Activated naive CD8-positive, alpha-beta T cell treated with anti-CD3 and anti-CD28 coated beads, Interleukin-2, amount 50 U/mL, for 24 hours (primary cell): Measurements from ENCODE around the gene CEACAM1.

Experiments used
- ATAC-seq: fragments of 150-1000 bp; cut with Tn5 transposase; one replicate; pipeline ENCODE4 v1.10.0; 2021
- DNase-seq: peaks from one replicate; pipeline ENCODE4 v3.0.0; 2021
- H3K27ac Mint-ChIP-seq: one replicate; pipeline ENCODE4 v1.8.0; 2021; ENCODE audit warnings: mild to moderate bottlenecking, mixed read lengths
- H3K27me3 Mint-ChIP-seq: one replicate; pipeline ENCODE4 v1.8.0; 2021; ENCODE audit warnings: mixed read lengths
- H3K36me3 Mint-ChIP-seq: one replicate; pipeline ENCODE4 v1.8.0; 2021; ENCODE audit warnings: low read depth, mixed read lengths
- H3K4me1 Mint-ChIP-seq: one replicate; pipeline ENCODE4 v1.8.0; 2021; ENCODE audit warnings: mixed read lengths
- H3K4me3 Mint-ChIP-seq: one replicate; pipeline ENCODE4 v1.8.0; 2021; ENCODE audit warnings: mild to moderate bottlenecking, moderate library complexity, mixed read lengths
- H3K9me3 Mint-ChIP-seq: one replicate; pipeline ENCODE4 v1.8.0; 2021; ENCODE audit warnings: mixed read lengths

Gene CEACAM1

DNA sequence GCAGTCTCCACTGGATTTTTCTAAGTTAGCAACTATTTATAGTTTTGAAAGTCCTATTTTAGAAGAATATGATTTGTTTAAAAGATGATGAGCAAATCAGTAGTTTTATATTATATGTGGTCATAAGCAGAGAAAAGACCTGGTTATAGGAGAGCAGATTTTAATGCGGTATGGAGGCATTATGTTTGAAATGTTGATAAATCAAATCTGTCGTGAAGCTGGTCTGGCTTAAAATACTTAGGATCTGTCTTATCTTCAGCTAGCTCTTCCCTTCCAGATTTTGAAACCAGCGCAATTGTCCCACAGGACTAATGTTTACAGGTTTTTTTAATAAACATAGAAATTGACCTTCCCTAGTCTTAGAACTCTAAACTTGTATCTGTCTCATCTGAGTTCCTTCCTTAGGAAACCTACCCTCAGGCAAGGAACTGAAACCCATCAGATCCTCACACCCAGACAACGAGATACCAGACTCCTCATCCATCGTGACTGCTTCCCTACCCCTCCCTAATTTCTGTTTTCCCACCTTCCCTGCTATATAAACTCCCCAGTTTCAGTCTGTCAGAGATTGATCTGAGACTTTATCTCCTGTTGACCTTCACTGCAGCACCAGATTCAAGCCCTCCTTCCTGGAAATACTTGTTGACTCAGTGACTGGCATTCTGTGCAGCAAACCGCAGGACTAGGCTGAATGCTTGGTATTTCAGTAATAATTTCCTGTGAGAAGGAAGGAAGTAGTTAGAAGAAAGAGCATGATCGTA, 47.8 kb downstream of the CEACAM1 start:
- H3K4me3 Mint-ChIP-seq = no peak overlapping the region
- peak; percentile 20 for DNase-seq
- ATAC-seq = peak; percentile 77
- H3K27me3 Mint-ChIP-seq = no peaks in the 10 kb centered on the region
- H3K4me1 Mint-ChIP-seq = peaks cover 19% of the 10 kb centered on the region
- peak overlapping the region; percentile 63 for H3K27ac Mint-ChIP-seq
- no peaks in the 10 kb centered on the region for H3K9me3 Mint-ChIP-seq
- no peaks in the 10 kb centered on the region for H3K36me3 Mint-ChIP-seq

DNA sequence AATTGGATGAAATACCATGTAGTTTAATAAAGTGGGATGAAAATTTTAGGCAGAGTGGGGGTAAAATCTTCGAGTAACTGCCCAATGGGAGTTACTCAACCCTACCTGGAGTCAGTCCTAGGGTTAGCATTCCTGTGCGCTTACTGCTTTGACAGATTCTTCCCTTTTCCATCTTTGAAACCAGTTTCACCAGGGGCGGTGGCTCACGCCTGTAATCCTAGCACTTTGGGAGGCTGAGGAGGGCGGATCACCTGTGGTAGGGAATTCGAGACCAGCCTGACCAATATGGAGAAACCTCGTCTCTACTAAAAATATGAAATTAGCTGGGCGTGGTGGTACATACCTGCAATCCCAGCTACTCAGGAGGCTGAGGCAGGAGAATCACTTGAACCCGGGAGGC, 48.5 kb downstream of the CEACAM1 start:
- Mint-ChIP-seq H3K9me3 (no peaks in the 10 kb centered on the region), H3K27ac (no peak overlapping the region)

DNA sequence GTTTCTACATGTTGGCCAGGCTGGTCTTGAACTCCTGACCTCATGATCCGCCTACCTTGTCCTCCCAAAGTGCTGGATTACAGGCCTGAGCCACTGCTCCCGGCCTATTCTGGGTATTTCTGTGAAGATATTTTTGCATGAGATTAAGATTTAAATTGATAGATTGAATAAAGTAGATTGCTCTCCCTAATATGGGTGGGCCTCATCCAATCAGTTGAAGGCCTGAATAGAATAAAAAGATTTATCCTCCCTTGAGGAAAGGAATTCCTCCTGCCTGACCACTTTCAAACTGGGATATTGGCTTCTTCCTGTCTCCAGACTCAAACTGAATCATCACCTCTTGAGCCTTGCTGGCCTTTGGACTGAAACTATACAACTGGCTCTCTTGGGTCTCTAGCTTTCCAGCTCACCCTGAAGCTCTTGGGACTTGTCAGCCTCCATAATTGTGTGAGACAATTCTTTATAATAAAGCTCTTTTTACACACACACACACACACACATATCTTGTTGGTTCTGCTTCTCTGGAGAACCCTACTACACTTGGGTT, 49.4 kb downstream of the CEACAM1 start:
- H3K4me1 Mint-ChIP-seq = peaks cover 19% of the 10 kb centered on the region
- no peak for ATAC-seq
- no peak for DNase-seq
- no peaks in the 10 kb centered on the region for H3K36me3 Mint-ChIP-seq
- H3K4me3 Mint-ChIP-seq = no peak overlapping the region
- H3K27me3 Mint-ChIP-seq = no peaks in the 10 kb centered on the region
- no peak overlapping the region for H3K27ac Mint-ChIP-seq
- no peaks in the 10 kb centered on the region for H3K9me3 Mint-ChIP-seq

More for the DNA sequence above, 48.5 kb downstream of the CEACAM1 start:
- Mint-ChIP-seq H3K4me1 (peaks cover 19% of the 10 kb centered on the region), H3K36me3 (no peaks in the 10 kb centered on the region), H3K27me3 (no peaks in the 10 kb centered on the region), H3K4me3 (no peak overlapping the region)
- ATAC-seq = no peak
- no peak for DNase-seq

DNA sequence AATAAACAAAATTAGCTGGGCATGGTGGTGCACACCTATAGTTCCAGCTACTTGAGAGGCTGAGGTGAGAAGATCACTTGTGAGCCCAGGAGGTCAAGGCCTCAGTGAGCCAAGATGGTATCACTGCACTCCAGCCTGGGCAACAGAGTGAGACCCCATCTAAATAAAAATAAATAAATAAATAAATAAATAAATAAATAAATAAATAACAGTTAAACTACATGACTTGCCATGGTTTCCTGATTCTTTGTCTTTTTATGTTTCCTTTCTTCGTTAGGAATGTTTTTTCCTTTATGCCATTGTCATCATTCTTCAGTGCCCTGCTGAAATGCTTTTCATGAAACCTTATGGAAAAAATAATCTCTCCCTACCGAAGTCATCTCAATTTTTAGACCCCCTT, 50.3 kb downstream of the CEACAM1 start:
- Mint-ChIP-seq H3K27ac (no peak overlapping the region), H3K27me3 (no peaks in the 10 kb centered on the region), H3K4me1 (peaks cover 17% of the 10 kb centered on the region), H3K4me3 (no peak overlapping the region), H3K9me3 (no peaks in the 10 kb centered on the region), H3K36me3 (no peaks in the 10 kb centered on the region)
- DNase-seq (no peak), ATAC-seq (no peak)

DNA sequence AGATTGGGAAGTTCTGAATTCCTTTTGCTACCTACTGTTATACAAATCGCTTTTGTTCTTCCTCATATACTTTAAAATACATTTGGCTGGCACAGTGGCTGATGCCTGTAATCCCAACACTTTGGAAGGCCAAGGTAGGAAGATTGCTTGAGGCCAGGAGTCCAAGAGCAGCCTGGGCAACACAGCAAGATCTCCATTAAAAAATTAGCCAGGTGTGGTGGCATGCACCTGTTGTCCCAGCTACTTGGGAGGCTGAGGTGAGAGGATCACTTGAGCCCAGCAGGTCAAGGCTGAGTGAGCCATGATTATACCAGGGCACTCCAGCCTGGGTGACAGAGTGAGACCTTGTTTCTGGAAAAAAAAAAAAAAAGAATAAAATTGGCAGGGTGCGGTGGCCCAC, 51.2 kb downstream of the CEACAM1 start:
- ATAC-seq (no peak), DNase-seq (no peak)
- no peaks in the 10 kb centered on the region for H3K36me3 Mint-ChIP-seq
- peaks cover 17% of the 10 kb centered on the region for H3K4me1 Mint-ChIP-seq
- no peaks in the 10 kb centered on the region for H3K27me3 Mint-ChIP-seq
- H3K27ac Mint-ChIP-seq = no peak overlapping the region
- H3K9me3 Mint-ChIP-seq = no peaks in the 10 kb centered on the region
- H3K4me3 Mint-ChIP-seq = no peak overlapping the region

DNA sequence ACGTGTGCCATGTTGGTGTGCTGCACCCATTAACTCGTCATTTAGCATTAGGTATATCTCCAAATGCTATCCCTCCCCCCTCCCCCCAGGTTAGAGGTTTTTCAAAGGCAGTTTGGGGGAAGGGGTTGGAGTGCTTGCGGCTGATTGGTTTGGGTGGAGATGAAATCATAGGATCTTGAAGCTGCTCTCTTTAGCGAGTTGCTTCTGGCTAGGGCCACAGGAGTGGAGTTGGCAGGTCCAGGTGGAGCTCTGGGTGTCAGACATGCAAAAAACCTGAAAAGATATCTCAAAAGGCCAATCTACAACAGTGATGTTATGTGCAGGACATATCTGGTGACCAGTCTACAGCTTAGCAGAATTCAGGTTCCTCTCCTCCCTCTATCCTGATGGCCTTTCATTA, 52.9 kb downstream of the CEACAM1 start:
- H3K27me3 Mint-ChIP-seq = no peaks in the 10 kb centered on the region
- peaks cover 3% of the 10 kb centered on the region for H3K4me1 Mint-ChIP-seq

DNA sequence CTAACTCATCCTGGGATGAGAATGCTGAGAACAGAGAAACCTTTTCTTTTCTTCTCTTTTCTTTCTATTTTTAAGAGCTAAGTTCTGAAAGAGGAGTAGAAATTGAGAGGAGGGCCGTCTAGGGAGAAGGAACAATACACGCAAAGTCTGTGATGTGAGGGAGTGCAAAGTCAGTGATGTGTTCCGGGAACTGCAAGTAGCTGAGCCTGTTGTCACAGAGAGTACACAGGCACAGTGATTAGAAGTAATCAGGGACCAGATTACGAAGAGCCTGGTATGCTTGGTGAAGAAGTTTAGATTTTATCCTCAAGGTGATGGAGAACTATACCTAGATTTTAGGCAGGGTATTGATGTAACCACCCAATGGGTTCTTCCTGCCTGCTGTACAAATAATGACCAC, 53.5 kb downstream of the CEACAM1 start:
- H3K9me3 Mint-ChIP-seq = no peaks in the 10 kb centered on the region
- DNase-seq (no peak), ATAC-seq (no peak)
- H3K36me3 Mint-ChIP-seq = no peaks in the 10 kb centered on the region
- H3K27me3 Mint-ChIP-seq = no peaks in the 10 kb centered on the region
- peaks cover 5% of the 10 kb centered on the region for H3K4me1 Mint-ChIP-seq
- no peak overlapping the region for H3K4me3 Mint-ChIP-seq
- H3K27ac Mint-ChIP-seq = no peak overlapping the region

More for the DNA sequence above, 52.9 kb downstream of the CEACAM1 start:
- no peaks in the 10 kb centered on the region for H3K9me3 Mint-ChIP-seq
- no peak for DNase-seq
- ATAC-seq = no peak
- H3K4me3 Mint-ChIP-seq = no peak overlapping the region
- H3K36me3 Mint-ChIP-seq = no peaks in the 10 kb centered on the region
- H3K27ac Mint-ChIP-seq = no peak overlapping the region

DNA sequence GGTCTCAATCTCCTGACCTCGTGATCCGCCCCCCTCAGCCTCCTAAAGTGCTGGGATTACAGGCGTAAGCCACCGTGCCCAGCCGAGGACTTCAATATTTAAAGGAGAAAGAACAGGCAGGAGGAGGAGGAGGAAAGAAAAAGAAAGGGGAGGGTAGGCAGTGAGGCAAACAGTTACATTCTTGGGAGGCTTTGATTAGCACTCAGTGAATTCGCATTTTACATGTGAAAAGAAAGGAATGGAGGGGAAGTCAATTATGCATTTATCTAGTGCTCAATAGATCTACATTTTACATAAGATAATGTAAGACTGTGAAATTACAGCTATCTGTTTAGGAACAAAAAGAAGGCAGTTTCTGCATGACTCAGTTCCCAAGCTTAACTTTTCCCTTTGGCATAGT, 54.6 kb downstream of the CEACAM1 start:
- ATAC-seq (no peak), DNase-seq (no peak)
- Mint-ChIP-seq H3K27ac (no peak overlapping the region), H3K27me3 (no peaks in the 10 kb centered on the region), H3K4me1 (peaks cover 11% of the 10 kb centered on the region), H3K4me3 (no peak overlapping the region), H3K36me3 (no peaks in the 10 kb centered on the region), H3K9me3 (no peaks in the 10 kb centered on the region)

DNA sequence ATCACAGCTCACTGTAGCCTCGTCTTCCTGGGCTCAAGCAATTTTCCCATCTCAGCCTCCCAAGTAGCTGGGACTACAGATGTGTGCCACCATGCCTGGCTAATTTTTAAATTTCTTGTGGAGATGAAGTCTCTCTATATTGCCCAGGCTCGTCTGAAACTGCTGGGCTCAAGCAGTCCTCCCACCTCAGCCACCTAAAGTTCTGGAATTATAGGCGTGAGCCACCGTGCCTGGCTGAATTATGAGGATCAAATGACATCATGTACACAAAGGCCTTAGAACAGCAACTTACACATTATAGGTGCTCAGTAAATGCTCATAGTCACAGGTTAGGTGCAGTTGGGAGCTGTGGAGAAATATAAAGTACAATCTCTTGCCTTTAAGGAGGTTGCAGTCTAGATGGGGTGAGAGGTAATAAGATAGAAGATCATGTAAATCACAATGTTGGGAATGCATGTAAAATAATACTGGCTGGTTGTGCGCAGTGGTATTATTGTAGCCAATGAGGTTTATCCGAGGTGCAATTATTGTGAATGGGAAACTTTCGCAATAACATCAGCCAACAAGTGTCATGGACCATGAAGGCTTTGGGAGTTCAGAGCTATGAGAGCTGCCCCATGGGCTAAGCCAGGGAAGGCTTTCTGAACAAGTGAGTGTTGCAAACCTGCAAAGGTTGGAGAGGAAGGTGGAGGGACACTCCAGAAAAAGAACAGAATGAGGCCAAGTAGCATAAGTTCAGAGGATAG, 55.7 kb downstream of the CEACAM1 start:
- ATAC-seq = no peak
- no peak for DNase-seq
- Mint-ChIP-seq H3K4me3 (no peak overlapping the region), H3K9me3 (no peaks in the 10 kb centered on the region), H3K27ac (no peak overlapping the region), H3K36me3 (no peaks in the 10 kb centered on the region), H3K4me1 (peaks cover 18% of the 10 kb centered on the region), H3K27me3 (no peaks in the 10 kb centered on the region)

DNA sequence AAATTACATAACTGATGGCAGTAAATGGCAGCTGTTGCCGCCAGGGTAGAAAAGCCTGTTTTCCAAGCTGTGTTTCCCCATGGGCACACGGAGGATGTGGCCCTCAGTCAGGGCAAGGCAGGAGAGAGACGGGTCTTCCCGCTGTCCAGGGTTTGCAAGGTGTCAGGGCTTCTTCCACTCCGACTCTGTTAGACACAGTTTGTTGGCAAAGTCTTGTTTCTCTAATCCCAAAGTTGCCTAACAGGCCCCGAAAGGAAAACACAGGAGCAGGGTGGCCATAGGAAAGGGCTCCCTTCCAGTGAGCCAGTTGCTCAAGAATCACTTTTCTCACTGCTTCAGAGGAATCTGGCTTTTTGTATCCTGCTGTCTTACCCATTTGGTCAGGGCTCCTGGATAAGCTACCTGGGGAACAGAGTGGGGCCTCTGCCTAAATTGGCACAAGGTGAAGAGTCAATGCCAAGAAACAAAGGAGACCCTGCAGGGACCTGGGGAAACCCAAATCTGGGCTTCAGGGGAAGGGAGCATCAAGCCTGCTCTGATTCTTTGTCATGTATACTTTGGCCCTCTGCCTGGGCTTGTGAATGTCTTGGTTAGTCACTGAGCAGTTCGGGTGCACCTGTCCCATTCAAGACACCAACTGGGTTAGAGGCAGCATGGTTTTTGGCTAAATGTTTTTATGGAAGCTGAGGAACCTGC, 56.6 kb downstream of the CEACAM1 start:
- no peaks in the 10 kb centered on the region for H3K9me3 Mint-ChIP-seq
- no peaks in the 10 kb centered on the region for H3K27me3 Mint-ChIP-seq
- no peak for DNase-seq
- no peak overlapping the region for H3K27ac Mint-ChIP-seq
- no peaks in the 10 kb centered on the region for H3K36me3 Mint-ChIP-seq
- ATAC-seq = no peak
- H3K4me3 Mint-ChIP-seq = no peak overlapping the region
- H3K4me1 Mint-ChIP-seq = peaks cover 26% of the 10 kb centered on the region

DNA sequence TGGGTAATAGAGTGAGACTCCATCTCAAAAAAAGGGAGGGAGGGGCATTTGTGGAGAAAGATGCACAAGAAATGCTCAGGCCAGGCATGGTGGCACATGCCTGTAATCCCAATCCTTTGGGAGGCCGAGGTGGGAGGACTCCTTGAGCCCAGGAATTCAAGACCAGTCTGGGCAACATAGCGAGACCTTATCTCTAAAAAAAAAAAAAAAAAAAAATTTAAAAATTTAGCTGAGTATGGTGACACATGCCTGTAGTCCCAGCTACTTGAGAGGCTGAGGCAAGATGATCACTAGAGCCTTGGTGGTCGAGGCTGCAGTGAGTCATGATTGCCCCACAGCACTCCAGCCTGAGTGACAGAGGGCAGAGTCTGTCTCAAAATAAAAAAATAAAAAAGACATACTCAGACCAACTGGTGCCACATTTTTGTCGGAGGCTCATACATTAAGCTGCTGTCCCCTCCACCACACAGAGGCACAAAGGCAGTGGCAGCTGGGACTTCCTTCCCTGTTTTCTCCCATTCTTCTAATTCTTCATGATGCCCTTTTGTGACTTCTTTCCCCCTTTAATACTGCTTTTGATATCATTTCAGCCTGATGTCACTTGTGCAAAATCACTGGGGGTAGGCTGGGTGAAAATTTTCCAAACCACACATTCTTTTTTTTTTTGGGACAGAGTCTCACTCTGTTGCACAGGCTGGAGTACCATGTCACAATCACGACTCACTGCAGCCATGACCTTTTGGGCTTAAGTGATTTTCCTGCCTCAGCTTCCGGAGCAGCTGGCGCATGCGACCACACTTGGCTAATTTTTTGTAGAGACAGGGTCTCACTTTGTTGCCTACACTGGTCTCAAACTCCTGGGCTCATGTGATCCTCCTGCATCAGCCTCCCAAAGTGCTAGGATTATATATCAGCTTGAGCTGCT, 58.7 kb downstream of the CEACAM1 start:
- peak overlapping the region; percentile 82 for H3K27ac Mint-ChIP-seq
- peak; percentile 93 for ATAC-seq
- peak overlapping the region; percentile 25 for H3K4me3 Mint-ChIP-seq
- H3K27me3 Mint-ChIP-seq = no peaks in the 10 kb centered on the region
- peaks cover 36% of the 10 kb centered on the region for H3K4me1 Mint-ChIP-seq
- H3K9me3 Mint-ChIP-seq = no peaks in the 10 kb centered on the region
- DNase-seq = peak; percentile 43
- no peaks in the 10 kb centered on the region for H3K36me3 Mint-ChIP-seq

DNA sequence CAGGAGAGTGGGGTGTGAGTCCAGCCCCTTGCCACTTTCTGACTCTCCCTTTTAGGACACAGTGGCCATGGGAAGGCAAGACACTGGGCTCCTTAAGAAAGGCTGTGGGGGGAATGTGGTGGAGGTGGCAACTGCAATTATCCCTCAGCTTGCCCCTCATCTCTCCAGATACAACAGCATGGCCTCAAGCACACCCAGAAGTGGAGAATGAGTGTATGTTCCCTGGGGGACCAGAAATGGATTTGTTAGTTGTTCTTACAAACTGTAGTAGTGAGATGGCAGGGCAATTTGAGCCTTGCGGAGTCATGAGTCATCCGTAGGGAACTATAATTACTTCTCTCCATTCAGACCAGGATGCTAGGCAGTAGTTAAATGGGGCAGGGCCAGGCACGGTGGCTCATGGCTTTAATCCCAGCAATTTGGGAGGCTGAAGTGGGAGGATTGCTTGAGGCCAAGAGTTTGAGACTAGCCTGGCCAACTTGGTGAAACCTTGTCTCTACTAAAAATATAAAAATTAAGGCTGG, 59.9 kb downstream of the CEACAM1 start:
- H3K27me3 Mint-ChIP-seq = no peaks in the 10 kb centered on the region
- H3K9me3 Mint-ChIP-seq = no peaks in the 10 kb centered on the region
- H3K36me3 Mint-ChIP-seq = no peaks in the 10 kb centered on the region
- DNase-seq (no peak), ATAC-seq (no peak)
- peaks cover 36% of the 10 kb centered on the region for H3K4me1 Mint-ChIP-seq
- H3K4me3 Mint-ChIP-seq = no peak overlapping the region
- H3K27ac Mint-ChIP-seq = no peak overlapping the region

DNA sequence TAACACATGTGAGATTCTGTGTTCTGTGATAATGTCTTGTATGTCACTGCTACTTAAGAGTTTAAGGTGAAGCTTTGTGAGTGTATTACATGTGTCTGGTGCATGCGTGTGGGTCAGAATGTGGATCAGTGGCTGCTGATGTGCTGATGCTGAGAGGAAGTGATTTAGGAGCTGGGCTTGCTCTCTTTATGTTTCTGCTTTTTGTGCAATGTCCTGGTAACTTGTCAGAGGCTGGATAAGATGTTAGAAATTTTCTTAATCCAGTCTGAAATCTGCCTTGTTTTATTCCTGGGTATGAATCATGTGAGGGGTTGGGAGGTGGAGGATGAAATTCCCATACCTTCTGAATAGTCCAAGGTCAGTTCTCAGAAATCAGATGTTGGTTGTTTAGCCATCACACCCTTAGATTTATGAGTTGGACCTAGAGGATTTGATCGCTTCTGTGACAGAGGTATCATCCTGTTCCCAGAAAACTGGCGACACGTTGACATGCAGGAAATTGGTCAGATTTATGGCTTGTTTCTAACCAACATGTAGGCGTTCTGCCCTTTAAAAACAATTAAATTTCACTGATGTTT, 61.0 kb downstream of the CEACAM1 start:
- peaks cover 36% of the 10 kb centered on the region for H3K4me1 Mint-ChIP-seq
- ATAC-seq (no peak), DNase-seq (no peak)
- H3K9me3 Mint-ChIP-seq = no peaks in the 10 kb centered on the region
- H3K4me3 Mint-ChIP-seq = no peak overlapping the region
- H3K27me3 Mint-ChIP-seq = no peaks in the 10 kb centered on the region
- H3K27ac Mint-ChIP-seq = peak overlapping the region; percentile 15
- H3K36me3 Mint-ChIP-seq = no peaks in the 10 kb centered on the region
